Skin epidermis (tissue), 12 donors: ENCODE data around the gene PITPNM3.

Source experiments
- H3K27ac ChIP-seq, 21 experiments: fragments of 200-600 bp; sonication (generic) in 11 of 21; one replicate each; pipeline ENCODE4 v1.5.0; 2020; ENCODE audit warnings: mild to moderate bottlenecking in 3 of 21, inconsistent platforms in 2 of 21, moderate library complexity in 2 of 21
- H3K4me3 ChIP-seq, 7 experiments: fragments of 200-600 bp; sonication (generic) in 2 of 7; one replicate each; pipeline ENCODE4 v1.5.0; 2020; ENCODE audit warnings: inconsistent platforms in 2 of 7, mild to moderate bottlenecking in 2 of 7, moderate library complexity in 1 of 7

Gene PITPNM3

GRCh38 chr17:6471531-6472465, 84.6 kb downstream of the PITPNM3 start:
- H3K4me3 ChIP-seq, result no peak overlapping the region
- H3K27ac ChIP-seq, result no peak overlapping the region

DNA sequence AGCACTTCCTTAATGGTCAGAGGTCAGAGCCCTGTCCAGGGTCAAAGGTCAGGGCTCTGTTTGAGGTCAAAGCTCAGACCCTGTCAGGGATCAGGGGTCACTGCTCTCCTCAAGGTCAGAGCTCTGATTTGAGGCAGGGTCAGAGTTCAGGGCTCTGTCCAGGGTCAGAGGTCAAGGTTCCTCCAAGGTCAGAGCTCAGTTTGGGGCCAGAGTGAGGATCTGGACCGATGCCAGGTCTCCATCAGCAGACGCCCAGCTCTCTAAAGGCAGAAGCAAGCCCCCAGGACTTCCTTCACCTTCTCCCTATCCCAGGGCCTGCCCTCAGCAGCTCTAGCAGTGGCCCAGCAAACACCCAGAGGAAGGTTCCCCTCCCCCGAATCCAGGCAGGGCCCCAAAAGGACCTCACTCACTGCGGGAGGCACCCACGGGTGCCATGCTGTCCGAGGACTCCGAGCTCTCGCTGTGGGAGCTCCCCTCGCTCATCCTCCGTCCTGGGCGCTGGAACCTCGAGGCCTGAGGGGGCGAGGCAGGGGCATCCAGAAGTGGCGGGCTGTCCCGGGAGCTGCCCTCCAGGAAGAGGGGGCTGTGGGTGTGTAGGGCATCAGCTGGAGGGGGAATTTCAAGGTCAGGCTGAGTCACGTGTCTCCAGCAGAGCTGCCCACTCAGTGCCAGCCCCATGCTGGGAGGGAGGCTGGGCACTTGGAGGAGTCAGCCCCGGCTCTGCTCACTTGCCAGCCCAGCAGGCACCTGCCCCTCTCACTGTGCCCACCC, 85.4 kb downstream of the PITPNM3 start:
- no peak overlapping the region for H3K4me3 ChIP-seq
- no peak overlapping the region for H3K27ac ChIP-seq

DNA sequence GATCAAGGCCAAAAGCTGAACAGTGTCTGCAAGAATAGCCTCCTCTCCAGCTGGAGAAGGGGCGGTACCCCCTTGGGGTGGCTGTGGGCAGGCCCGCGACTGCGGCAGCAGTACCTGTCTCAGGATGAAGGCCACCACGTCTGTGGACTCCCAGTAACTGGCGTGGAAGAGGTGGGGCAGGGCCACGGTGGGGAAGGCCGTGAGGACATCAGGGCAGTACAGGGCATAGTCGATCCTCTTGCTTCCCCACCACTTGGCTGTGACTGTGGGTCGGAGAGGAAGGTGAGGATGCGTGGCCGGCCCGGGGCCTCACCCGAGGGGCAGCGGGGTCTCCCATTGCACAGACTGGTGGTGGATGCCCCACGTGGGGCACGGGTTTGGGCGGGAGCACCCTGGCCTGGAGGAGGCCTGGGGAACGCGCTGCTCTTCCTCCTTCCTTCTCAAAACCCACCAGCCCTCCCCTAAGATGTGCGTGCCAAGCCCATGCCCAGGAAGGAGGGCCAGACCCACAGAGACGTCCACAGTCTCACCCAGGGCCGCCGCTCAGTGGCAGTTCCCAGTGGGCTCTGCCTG, 86.1 kb downstream of the PITPNM3 start:
- Histone ChIP-seq H3K27ac (no peak overlapping the region), H3K4me3 (no peak overlapping the region)

DNA sequence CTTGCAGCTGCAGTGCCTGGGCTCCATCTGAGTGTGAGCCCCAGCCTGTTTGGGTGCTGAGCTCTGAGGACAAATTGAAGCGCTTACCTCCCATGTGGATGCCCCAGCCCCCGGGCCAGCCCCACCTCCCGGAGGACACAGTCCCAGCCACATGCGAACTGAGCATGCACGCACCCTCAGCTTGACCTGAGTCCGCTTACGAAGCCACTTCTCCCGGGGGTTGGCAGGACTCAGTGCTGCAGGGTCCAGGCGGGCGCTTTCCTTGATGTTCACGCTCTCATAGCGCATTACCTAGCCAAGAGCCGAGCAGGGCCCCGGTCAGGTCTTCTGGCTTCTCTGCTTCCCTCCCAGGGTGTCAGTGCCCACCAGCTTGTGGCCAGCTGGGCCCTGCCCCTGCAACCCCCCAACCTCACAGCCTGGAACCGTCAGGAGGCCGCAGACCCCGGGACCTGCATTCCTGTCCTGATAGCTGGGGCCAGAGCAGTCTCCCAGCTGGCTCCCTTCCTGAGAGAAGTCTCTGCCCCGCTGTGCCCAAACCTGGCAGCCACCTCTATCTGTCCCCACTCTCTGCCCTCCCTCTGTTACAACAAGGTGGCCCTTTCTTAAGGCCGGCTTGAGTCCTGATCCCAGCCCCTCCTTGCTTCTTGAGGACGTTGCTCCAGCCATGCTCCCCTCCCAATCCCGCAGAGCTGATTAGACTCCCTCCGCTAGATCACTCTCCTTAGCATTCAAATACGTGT, 88.1 kb downstream of the PITPNM3 start:
- no peak overlapping the region for H3K27ac ChIP-seq
- no peak overlapping the region for H3K4me3 ChIP-seq

- Histone ChIP-seq H3K27ac (no peak overlapping the region), H3K4me3 (no peak overlapping the region)
These were observed 88.8 kb downstream of the PITPNM3 start for GRCh38 chr17:6467567-6467966.

GRCh38 chr17:6465206-6466003, 91.0 kb downstream of the PITPNM3 start:
- Histone ChIP-seq H3K27ac (no peak overlapping the region), H3K4me3 (no peak overlapping the region)

GRCh38 chr17:6464446-6465041, 91.8 kb downstream of the PITPNM3 start:
- no peak overlapping the region for H3K27ac ChIP-seq

GRCh38 chr17:6463616-6464445, 92.5 kb downstream of the PITPNM3 start:
- Histone ChIP-seq H3K4me3 (no peak overlapping the region), H3K27ac (no peak overlapping the region)

More at GRCh38 chr17:6464446-6465041, 91.8 kb downstream of the PITPNM3 start:
- H3K4me3 ChIP-seq, result no peak overlapping the region

DNA sequence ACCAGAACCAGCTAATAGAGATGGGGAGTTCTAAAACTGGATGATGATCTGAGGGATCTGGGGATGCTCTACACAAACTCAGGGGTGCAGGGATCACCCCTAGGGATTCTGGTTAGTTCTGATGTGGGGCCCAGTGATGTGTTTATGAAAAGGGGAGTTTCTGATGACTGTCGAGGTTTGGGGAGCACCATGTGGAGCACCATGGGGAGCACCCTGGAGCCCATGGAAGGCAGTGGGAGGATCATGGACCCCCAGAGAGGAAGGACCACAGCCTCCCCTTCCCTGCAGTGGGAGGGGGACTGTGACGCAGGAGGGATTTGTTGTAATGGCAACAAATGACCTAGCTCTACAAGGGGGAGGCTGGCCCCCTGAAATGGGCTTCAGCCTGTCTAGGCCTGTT, 93.7 kb downstream of the PITPNM3 start:
- Histone ChIP-seq H3K4me3 (no peak overlapping the region), H3K27ac (no peak overlapping the region)

GRCh38 chr17:6461792-6462524, 94.4 kb downstream of the PITPNM3 start:
- Histone ChIP-seq H3K27ac (no peak overlapping the region), H3K4me3 (no peak overlapping the region)

DNA sequence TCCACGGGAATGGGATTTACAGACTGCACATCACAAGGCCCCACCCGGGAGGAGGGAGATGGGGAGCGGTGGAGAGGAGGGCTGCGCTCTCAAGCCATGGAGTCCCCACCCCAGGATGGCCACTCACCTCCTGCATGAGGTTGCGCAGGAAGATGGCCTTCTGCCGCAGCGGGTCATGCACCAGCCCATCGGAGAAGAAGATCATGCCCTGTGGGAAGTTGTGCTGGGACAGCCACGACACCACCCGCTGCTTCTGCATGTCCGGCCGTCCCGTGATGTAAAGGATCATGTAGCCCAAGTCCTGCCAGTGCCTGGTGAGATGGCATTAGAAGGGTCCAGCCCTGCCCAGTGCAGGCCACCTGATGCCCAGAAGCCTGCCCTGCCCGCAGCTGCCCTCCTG, 95.1 kb downstream of the PITPNM3 start:
- H3K27ac ChIP-seq, result no peak overlapping the region
- H3K4me3 ChIP-seq, result no peak overlapping the region

GRCh38 chr17:6460531-6461161, 95.7 kb downstream of the PITPNM3 start:
- Histone ChIP-seq H3K27ac (no peak overlapping the region), H3K4me3 (no peak overlapping the region)

- Histone ChIP-seq H3K4me3 (no peak overlapping the region), H3K27ac (no peak overlapping the region)
These were observed 97.8 kb downstream of the PITPNM3 start for GRCh38 chr17:6458460-6458950.

DNA sequence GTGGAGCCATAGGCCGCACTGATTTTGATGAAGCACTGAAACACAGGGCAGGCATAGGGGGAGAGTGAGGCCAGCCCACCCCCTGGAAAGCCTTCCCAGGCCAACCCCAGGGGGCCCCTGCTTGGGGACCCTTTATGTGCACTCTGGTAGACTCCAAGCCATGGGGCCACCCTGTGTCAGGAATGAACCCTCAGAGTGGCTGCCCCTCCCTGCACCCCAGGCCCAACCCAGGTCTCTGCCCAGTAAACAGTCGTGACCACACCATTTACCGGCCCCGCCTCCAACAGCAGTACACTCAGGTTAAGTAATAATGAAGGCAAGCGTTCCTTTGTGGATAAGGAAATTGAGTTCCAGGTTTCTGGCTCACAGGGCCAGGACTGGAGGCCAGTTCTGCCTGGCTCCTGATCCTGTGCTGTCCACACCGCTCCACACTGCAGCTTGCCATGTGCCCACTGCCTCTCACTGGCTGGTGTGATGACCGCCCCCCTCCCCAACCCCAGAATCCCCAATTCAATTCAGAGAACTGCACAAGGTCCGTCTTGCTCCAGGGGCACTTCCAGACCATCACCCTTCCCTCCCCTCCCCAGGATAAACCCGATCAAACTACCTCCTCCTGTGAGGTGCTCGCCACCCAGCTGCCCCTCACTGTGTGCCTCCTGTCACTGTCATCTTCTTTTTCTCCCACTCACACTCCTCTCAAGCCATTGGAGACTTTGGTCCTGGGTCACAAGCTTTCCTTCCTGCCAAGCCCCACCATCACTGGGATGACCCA, 98.5 kb downstream of the PITPNM3 start:
- Histone ChIP-seq H3K27ac (no peak overlapping the region), H3K4me3 (no peak overlapping the region)

DNA sequence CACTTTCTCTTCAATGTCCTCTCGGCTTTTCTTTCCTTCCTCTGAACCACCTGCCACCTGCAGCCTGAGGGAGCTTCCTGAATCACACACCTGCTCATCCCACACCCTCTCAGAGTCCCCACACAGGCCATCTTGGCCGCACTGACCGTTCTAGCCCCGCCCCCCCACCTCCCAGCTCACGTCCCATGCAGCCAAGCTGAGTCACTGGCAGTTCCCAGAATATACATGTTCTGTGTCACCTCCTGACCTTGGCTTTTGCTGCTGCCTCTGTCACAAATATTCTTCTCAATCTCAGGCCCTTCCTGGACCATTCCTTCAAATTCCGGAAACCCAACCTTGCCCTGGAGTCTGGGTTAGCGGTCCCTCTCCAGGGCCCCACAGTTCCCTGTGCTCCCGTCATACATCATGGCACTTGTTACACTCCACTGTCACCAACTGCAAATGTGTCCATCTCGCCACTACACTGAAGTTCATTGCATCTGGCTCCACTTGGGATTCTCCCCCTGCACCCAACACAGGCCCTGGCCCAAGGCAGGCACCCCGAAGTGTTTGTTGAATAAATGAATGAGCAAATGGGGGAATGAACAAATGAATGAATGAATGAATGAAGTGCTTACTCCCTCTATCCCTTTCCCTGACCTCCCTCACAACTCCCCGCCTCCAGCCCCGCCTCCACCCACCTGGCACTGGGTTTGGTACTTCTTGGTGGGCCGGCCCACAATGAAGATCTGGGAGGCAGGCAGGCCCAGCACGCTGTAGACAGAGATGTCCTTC, 99.3 kb downstream of the PITPNM3 start:
- Histone ChIP-seq H3K4me3 (no peak overlapping the region), H3K27ac (no peak overlapping the region)
